ENCODE results near the gene FEZ2.
A peak's percentile ranks its signal among the peaks of the same experiment; 100 is the strongest.

The FEZ2 gene

GRCh38 chr2:36561237-36561944 is 36.6 kb downstream of the FEZ2 start:
- peak; percentile 58 to 81 (median 71) for DNase-seq

- DNase-seq: no peak
Measured at GRCh38 chr2:36560726-36561125, 37.2 kb downstream of the FEZ2 start.

DNA sequence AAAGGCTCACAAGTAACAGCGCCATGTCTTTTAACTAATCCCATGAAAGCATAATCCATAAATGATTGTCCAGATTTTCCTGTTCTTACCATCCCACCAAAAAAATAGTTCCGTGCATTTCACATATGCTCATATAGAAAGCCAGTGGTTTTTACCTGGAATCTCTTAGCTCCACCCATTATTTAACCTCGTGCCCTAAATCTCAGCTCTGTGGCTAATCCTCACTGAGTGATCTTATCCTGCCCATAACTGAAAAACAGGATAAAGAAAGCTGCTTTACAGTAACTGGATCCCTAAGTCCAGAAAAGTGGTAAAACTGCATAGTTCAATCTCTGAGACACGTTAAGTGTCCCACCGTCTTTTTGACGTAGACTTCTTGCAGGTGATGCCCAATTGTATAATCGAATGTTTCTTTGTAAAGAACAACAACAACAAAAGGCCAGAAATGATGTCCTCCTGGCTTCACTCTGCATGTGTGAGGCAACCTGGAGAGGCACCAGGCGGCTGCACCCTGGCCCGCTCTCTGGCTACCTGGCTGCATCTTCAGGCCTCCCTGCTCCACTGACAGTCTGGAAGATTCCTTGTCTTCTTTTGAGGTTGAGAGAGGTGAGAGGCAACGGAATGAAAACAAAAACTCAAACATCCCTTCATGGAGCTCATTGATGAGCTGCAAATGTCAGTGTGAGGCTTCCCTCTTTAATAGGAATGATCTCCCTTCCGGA is 38.6 kb downstream of the FEZ2 start:
- DNase-seq: no peak

- no peak for DNase-seq
Measured at GRCh38 chr2:36556842-36557241, 41.1 kb downstream of the FEZ2 start.

GRCh38 chr2:36555789-36556188 is 42.2 kb downstream of the FEZ2 start:
- peak in 2 of 4 experiments; percentile 12 to 16 for DNase-seq

- DNase-seq: peak in 3 of 4 experiments; percentile 24 to 64 (median 42)
Measured at GRCh38 chr2:36554531-36554930, 43.4 kb downstream of the FEZ2 start.

DNA sequence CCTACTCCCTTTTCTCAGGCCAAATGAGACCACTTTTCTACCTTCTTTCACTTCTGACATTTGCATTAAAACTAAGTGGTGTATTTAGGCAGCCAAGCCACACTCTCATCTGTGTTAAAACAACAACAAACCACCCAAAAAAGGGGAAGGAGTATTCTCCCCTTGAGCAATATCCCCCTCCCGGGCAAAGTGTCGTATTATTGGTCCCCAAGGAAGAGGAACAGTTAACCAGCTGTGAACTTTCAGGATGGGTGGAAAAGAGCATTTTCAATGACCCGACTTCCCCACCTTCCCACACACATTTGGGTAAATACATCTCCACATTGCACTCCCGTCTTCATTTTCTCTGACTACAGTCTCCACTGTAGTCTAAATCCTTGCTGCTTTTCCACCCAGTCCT is 44.3 kb downstream of the FEZ2 start:
- DNase-seq: peak; percentile 79 to 89 (median 82)

GRCh38 chr2:36550006-36550405 is 48.0 kb downstream of the FEZ2 start:
- DNase-seq: no peak

DNA sequence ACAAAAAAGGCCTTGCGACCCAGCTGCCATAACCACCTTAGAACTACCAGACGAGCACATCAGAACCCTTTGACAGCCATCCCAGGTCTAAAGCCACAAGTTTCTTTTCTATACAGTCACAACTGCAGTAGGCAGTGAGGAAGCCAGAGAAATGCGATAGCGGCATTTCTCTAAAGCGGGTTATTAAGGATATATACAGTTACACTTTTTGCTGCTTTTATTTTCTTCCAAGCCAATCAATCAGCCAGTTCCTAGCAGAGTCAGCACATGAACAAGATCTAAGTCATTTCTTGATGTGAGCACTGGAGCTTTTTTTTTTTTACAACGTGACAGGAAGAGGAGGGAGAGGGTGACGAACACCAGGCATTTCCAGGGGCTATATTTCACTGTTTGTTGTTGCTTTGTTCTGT is 48.8 kb downstream of the FEZ2 start:
- peak in 2 of 4 experiments; percentile 14 to 15 for DNase-seq

GRCh38 chr2:36547906-36548305 is 50.1 kb downstream of the FEZ2 start:
- DNase-seq: no peak

DNA sequence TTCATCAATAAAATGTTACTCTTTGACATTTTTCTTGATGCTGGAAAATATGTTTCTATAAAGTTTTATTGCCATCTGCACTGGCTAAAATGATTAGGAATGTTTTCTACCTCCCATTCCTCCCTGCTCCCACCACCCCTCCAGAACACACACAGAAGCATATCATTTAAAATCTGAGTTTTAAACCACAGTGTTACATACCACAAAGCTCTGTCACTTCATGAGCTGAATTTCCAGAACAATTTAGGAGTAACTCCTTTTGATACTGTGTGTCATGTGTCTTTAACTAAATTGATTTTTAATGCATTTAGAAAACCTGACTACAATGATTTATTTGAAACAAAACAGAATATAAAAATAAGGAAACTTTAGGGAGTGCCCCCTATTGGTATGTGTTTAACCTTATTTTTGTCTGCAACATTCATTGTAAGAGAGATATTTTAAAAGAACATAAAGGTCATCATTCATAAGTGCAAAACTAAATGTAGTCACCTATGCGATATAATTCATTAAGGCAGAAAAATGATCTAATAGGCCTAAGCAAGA is 52.0 kb downstream of the FEZ2 start:
- DNase-seq: no peak

- no peak for DNase-seq
Measured at GRCh38 chr2:36544638-36545338, 53.2 kb downstream of the FEZ2 start.

- DNase-seq: peak; percentile 17 to 50 (median 30)
Measured at GRCh38 chr2:36541891-36542595, 55.9 kb downstream of the FEZ2 start.

DNA sequence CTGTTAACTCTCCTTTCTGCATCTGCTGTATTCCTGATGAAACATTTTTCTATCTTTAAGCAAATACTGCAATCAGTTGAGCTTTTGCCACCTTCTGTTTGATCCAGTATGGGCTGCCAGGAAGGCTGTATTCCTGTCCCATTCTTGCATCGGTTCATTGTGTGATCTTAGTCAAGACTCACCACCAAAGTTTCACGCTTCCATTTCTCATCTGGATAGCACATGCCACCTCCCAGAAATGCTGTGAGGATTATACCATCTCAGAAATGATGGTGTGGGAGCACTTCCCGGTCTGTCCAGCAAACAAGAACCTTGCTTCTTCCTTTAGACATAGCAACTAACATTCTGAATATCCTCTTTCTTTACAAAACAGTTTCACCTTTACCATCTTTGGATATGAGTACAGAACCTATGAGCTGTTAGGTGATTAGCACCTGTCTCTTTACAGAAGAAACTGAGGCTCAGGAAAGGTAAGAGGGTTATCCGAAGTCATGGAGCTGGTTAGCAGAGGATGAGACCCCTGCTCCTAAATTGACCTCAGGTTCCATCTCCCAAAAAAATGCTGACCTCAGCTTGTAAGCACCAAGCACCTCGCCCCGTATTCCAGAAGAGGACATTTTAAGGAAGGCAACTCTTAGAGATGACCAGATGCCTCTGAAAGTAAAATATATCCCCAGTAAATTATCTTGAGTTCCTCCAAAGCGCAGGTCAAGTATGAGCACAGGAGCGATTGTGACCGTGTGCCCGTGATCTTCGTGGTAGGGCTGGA is 56.8 kb downstream of the FEZ2 start:
- DNase-seq: no peak

DNA sequence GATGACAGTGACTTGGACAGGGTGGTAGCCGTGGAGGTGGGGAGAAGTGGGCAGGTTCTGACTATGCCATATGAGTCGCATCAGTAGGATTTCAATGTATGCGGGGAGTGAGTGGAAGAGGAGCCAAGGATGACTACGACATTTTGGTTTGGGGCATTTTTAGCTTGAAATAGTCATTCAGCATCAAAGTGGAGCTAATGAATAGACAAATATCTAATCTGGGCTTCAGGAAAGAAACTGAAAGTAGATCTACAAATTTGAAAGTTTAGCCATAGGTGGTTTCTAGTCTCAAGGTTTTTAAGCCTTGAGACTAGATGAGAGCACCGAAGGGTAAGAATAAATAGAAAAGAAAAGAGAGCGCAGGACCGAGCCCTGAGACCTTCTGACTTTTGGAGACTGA is 58.3 kb downstream of the FEZ2 start:
- DNase-seq: no peak

DNA sequence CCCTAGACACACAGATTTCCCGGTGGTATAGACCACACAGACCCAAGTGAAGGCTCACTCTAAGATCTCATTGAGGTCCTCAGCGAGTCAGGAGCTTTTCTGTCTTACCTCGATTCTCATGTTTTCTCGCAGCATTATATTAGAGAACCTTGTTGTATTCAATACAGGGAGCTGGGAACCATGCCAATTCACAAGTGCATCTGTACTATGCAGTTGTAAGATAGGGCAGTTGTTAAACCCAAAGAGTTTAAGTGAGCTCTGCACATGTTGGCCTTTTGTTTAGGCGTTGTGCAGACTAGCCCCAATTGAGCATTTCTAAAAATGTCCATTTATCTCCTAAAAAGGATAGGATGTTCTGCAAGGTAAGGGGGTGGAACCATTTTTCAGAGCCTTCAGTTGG is 59.6 kb downstream of the FEZ2 start:
- DNase-seq: no peak

GRCh38 chr2:36536776-36537175 is 61.2 kb downstream of the FEZ2 start:
- DNase-seq: no peak

DNA sequence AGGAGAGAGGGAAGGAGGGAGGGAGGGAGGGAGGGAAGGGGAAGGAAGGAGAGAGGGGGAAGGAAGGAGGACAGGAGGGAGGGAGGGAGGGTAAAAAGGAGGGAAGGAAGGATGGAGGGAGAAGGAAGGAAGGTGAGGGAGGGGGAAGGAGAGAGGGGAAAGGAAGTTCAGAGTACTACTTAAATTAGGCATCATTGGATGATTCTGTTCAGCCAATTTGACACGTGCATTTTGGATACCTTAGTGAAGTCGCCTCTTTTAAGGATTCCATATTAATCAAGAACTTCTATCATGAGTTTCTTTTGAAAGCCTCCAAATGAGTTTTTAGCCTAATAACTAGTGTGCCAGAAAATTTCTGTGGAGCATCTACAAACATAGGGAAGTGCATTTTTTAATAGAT is 62.9 kb downstream of the FEZ2 start:
- no peak for DNase-seq

DNA sequence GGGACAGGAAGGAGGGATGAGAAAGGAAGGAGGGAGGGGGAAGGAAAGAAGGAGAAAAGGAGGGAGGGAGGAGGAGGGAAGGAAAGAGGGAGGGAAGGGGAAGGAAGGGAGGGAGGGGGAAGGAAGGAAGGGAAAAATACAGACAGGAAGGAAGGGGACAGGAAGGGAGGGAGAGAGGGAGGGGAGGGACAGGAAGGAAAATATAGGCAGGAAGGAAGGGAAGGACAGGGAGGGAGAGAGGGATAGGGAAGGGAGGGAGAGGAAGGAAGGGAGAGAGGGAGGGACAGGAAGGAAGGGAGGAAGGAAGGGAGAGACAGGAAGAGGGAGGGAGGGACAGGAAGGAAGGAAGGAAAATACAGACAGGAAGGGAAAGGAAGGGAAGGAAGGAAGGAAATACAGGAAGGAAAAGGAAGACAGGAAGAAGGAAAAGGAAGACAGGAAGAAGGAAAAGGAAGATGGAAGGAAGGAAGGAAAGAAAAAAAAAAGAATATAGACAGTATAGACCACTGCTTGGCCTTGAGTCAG is 63.6 kb downstream of the FEZ2 start:
- DNase-seq: no peak

DNA sequence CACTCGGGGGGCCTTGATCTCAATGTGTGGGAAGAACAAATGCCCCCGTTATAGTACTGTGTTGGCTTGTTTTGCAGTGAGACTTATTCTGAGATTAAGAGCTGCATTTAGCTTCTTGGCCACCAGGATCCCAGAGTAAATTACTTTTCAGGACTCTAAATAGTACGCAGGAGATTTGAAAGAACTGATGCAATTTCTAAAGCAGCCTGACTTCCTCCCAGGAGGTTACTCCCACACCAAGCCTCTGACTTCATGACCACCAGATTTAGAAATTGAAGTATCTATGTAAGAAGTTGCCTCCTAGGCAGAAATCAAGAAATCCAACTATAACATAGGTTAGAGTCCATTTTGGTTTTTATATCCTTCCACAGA is 67.0 kb downstream of the FEZ2 start:
- peak; percentile 80 to 91 (median 86) for DNase-seq

- peak; percentile 8 to 40 (median 28) for DNase-seq
Measured at GRCh38 chr2:36530178-36530982, 67.6 kb downstream of the FEZ2 start.
